Panc1 (cell line): Measurements from ENCODE around the gene ADAMTS2. TPM values are rescaled to one million over a fixed set of nuclear protein-coding genes. Genes with fewer than 3 reads are reported as not detected.

Experiments
- ATAC-seq: fragments of 200-7000 bp; cut with Tn5 transposase; 2 replicates; pipeline ENCODE4 v1.9.1; 2020; ENCODE audit warnings: mild to moderate bottlenecking, moderate library complexity
- BruUV-seq: library from RNA; stranded (reverse); fragments of 400-500 nt; replicated peaks from 2 replicates; lab custom pipeline; 2021; lab: Mats Ljungman, UMichigan
- CTCF ChIA-PET: fragments of 300-600 bp; sonication (Branson Sonifier 250); formaldehyde crosslinking; loops from one replicate; lab custom pipeline; 2022; ENCODE audit warnings: antibody characterized with exemption; lab: Charles Lee
- POLR2A ChIA-PET: fragments of 300-600 bp; sonication (Branson Sonifier 250); formaldehyde crosslinking; loops from one replicate; lab custom pipeline; 2022; ENCODE audit warnings: antibody characterized with exemption; lab: Charles Lee
- DNase-seq: peaks from one replicate; pipeline ENCODE4 v3.0.0-alpha.2; 2010; ENCODE audit warnings: low read depth, low spot score
- H3K27ac ChIP-seq: 2 replicates; pipeline ENCODE4 v1.5.1; 2011; ENCODE audit warnings: mild to moderate bottlenecking, low read length, inconsistent platforms
- H3K27me3 ChIP-seq: fragments of 200-500 bp; sonication (Bioruptor generic); 2 replicates; pipeline ENCODE4 v1.6.0; 2014; ENCODE audit warnings: low read length, inconsistent platforms; ENCODE audit not compliant: control insufficient read depth, insufficient read depth
- H3K36me3 ChIP-seq: fragments of 200-500 bp; sonication (Bioruptor generic); 2 replicates; pipeline ENCODE4 v1.5.1; 2014; ENCODE audit warnings: inconsistent platforms, mild to moderate bottlenecking, low read length, moderate library complexity; ENCODE audit not compliant: control insufficient read depth, insufficient read depth
- H3K4me1 ChIP-seq: 2 replicates; pipeline ENCODE4 v1.5.1; 2011; ENCODE audit warnings: inconsistent platforms, mild to moderate bottlenecking, low read length, moderate library complexity; ENCODE audit not compliant: control insufficient read depth, insufficient read depth
- H3K4me3 ChIP-seq, 2 experiments: 2 replicates each; pipeline ENCODE4 v1.5.1; 2011 to 2012; ENCODE audit warnings: low read depth in 2 of 2, low read length in 2 of 2, mild to moderate bottlenecking in 2 of 2, inconsistent platforms in 1 of 2, moderate library complexity in 1 of 2
- H3K9me3 ChIP-seq: fragments of 200-500 bp; sonication (Bioruptor generic); 2 replicates; pipeline ENCODE4 v1.5.1; 2014; ENCODE audit warnings: low read depth, mild to moderate bottlenecking, inconsistent platforms, low read length, moderate library complexity; ENCODE audit not compliant: control insufficient read depth, insufficient read depth
- CTCF ChIP-seq: fragments of 450-650 bp; IDR thresholded peaks from 2 replicates; pipeline ENCODE4 v1.5.1; 2017; ENCODE audit warnings: mild to moderate bottlenecking
- POLR2AphosphoS5 ChIP-seq: IDR thresholded peaks from 2 replicates; pipeline ENCODE4 v1.6.1; 2012; ENCODE audit warnings: mild to moderate bottlenecking, low read depth, low read length, moderate library complexity
- REST ChIP-seq, 2 experiments: IDR thresholded peaks; 2 replicates each; pipeline ENCODE4 v1.6.1; 2011 to 2012; ENCODE audit warnings: low read depth in 2 of 2, control low read depth in 1 of 2, low read length in 1 of 2, mild to moderate bottlenecking in 1 of 2, moderate library complexity in 1 of 2; ENCODE audit not compliant: insufficient read depth in 1 of 2
- SIN3A ChIP-seq: IDR thresholded peaks from 2 replicates; pipeline ENCODE4 v1.6.1; 2012; ENCODE audit warnings: low read depth, mild to moderate bottlenecking, low read length, moderate library complexity, borderline replicate concordance; ENCODE audit not compliant: insufficient read depth
- TCF7L2 ChIP-seq: IDR thresholded peaks from 2 replicates; pipeline ENCODE4 v1.6.1; 2011; ENCODE audit warnings: mild to moderate bottlenecking, low read depth, low read length, inconsistent platforms
- in situ Hi-C: cut with HindIII; loops from 2 replicates; pipeline ENCODE4 v1.10.0; 2016; ENCODE audit warnings: low sequenced_read_pairs, low pct_unique_long_range_greater_than_20kb
- intact Hi-C: fragments of 100-400 bp; cut with micrococcal nuclease; formaldehyde crosslinking; loops from one replicate; pipeline ENCODE4 v1.10.0; 2022; ENCODE audit not compliant: unreplicated experiment
- total RNA-seq: library from RNA; stranded (reverse); gene quantifications from one replicate; pipeline ENCODE4 v1.2.1, GENCODE V29; 2021; ENCODE audit not compliant: unreplicated experiment

ADAMTS2 gene
- total RNA-seq, 1 experiment from 2014 or later, result 0.13 TPM

GRCh38 chr5:179114756-179115155 lies 230.5 kb downstream of the ADAMTS2 start:
- intact Hi-C loops (no loop called here), in situ Hi-C loops (no loop called here)
- DNase-seq (no peak), ATAC-seq (no peak)
- BruUV-seq, result no TSS peak
- Histone ChIP-seq H3K36me3 (no peaks in the 10 kb centered on the region), H3K4me3 (no peak overlapping the region), H3K4me1 (no peaks in the 10 kb centered on the region), H3K9me3 (no peaks in the 10 kb centered on the region), H3K27me3 (no peaks in the 10 kb centered on the region), H3K27ac (no peak overlapping the region)
- TF ChIP-seq SIN3A, result no peak
- no peak for TF ChIP-seq POLR2AphosphoS5
- TF ChIP-seq CTCF, result no peak
- no peak for TF ChIP-seq TCF7L2
- TF ChIP-seq REST (IDR thresholded peaks at IDR 0.05; ENCODE audit: insufficient read depth in 1 of 2, low read depth in 2 of 2, low read length in 1 of 2), result no peak
- ChIA-PET POLR2A (no interaction called here), CTCF (no interaction called here)

- Histone ChIP-seq H3K27me3 (no peaks in the 10 kb centered on the region), H3K4me3 (no peak overlapping the region), H3K36me3 (no peaks in the 10 kb centered on the region), H3K4me1 (no peaks in the 10 kb centered on the region), H3K27ac (no peak overlapping the region), H3K9me3 (no peaks in the 10 kb centered on the region)
- TF ChIP-seq CTCF (no peak), TCF7L2 (no peak), POLR2AphosphoS5 (no peak), SIN3A (no peak), REST (IDR thresholded peaks at IDR 0.05; ENCODE audit: insufficient read depth in 1 of 2, low read depth in 2 of 2, low read length in 1 of 2) (no peak)
- CTCF ChIA-PET, result no interaction called here
- no peak for ATAC-seq
- POLR2A ChIA-PET, result no interaction called here
- no TSS peak for BruUV-seq
- in situ Hi-C loops, result no loop called here
- intact Hi-C loops, result no loop called here
- no peak for DNase-seq
These were observed 231.2 kb downstream of the ADAMTS2 start for GRCh38 chr5:179113945-179114641.
